CD4-positive, alpha-beta memory T cell (primary cell): Measurements from ENCODE around the gene TCF3. TPM values are rescaled to one million over a fixed set of nuclear protein-coding genes. Genes with fewer than 3 reads are reported as not detected.

Experiments used
- CTCF ChIA-PET: fragments of 350-600 bp; sonication (Branson Sonifier 250); formaldehyde crosslinking; loops from one replicate; lab custom pipeline; 2021; ENCODE audit warnings: inconsistent platforms; ENCODE audit not compliant: partially characterized antibody; lab: Charles Lee
- POLR2A ChIA-PET: fragments of 350-600 bp; sonication (Branson Sonifier 250); formaldehyde crosslinking; loops from one replicate; lab custom pipeline; 2021; ENCODE audit not compliant: partially characterized antibody; lab: Charles Lee
- DNase-seq, 5 donors: peaks; one replicate each; pipeline versions ENCODE4 v3.0.0 to v3.0.0-alpha.2; 2020 to 2022; ENCODE audit warnings: mixed read lengths in 1 of 5
- H3K27ac ChIP-seq: one replicate; pipeline ENCODE4 v1.7.0; 2013; ENCODE audit warnings: low read depth, low read length
- H3K27me3 ChIP-seq: 2 replicates; pipeline ENCODE4 v1.7.0; 2013; ENCODE audit warnings: mild to moderate bottlenecking, low read length, moderate library complexity; ENCODE audit not compliant: insufficient read depth
- H3K36me3 ChIP-seq: 2 replicates; pipeline ENCODE4 v1.7.0; 2013; ENCODE audit warnings: mild to moderate bottlenecking, low read length, moderate library complexity; ENCODE audit not compliant: insufficient read depth
- H3K4me1 ChIP-seq: 2 replicates; pipeline ENCODE4 v1.7.0; 2013; ENCODE audit warnings: mild to moderate bottlenecking, low read length, moderate library complexity; ENCODE audit not compliant: insufficient read depth
- H3K4me3 ChIP-seq, 2 donors: one replicate each; pipeline ENCODE4 v1.7.0; 2013; ENCODE audit warnings: low read length in 2 of 2, mild to moderate bottlenecking in 1 of 2
- H3K9me3 ChIP-seq, 2 donors: one replicate each; pipeline ENCODE4 v1.7.0; 2013; ENCODE audit warnings: low read length in 2 of 2, control low read depth in 1 of 2; ENCODE audit not compliant: control insufficient read depth in 1 of 2
- H3K27ac Mint-ChIP-seq, 7 donors: one replicate each; pipeline ENCODE4 v1.8.0; 2020 to 2021; ENCODE audit warnings: mixed read lengths in 7 of 7, mild to moderate bottlenecking in 6 of 7, inconsistent platforms in 3 of 7, moderate library complexity in 3 of 7
- H3K27me3 Mint-ChIP-seq, 2 donors: one replicate each; pipeline ENCODE4 v1.8.0; 2020 to 2021; ENCODE audit warnings: mixed read lengths in 2 of 2
- H3K36me3 Mint-ChIP-seq, 2 donors: one replicate each; pipeline ENCODE4 v1.8.0; 2020 to 2021; ENCODE audit warnings: mixed read lengths in 2 of 2, inconsistent platforms in 1 of 2, mild to moderate bottlenecking in 1 of 2
- H3K4me1 Mint-ChIP-seq, 4 donors: one replicate each; pipeline ENCODE4 v1.8.0; 2020 to 2021; ENCODE audit warnings: mixed read lengths in 4 of 4, mild to moderate bottlenecking in 1 of 4
- H3K4me3 Mint-ChIP-seq, 8 donors: one replicate each; pipeline ENCODE4 v1.8.0; 2020 to 2021; ENCODE audit warnings: mixed read lengths in 8 of 8, mild to moderate bottlenecking in 7 of 8, moderate library complexity in 6 of 8, inconsistent platforms in 3 of 8
- H3K9me3 Mint-ChIP-seq, 8 donors: one replicate each; pipeline ENCODE4 v1.8.0; 2020 to 2021; ENCODE audit warnings: mixed read lengths in 8 of 8, mild to moderate bottlenecking in 5 of 8, inconsistent platforms in 3 of 8, moderate library complexity in 1 of 8
- intact Hi-C: fragments of 100-400 bp; cut with micrococcal nuclease; formaldehyde crosslinking; loops from one replicate; pipeline ENCODE4 v1.15.1; 2023
- polyA plus RNA-seq, 2 donors: library from polyadenylated mRNA; unstranded; fragments of 300-500 nt; fragmentation: Illumina TruSeq; gene quantifications; one replicate each; pipeline ENCODE4 v1.2.3, GENCODE V29; 2021
- total RNA-seq, 2 experiments: library from RNA; stranded (reverse); gene quantifications; one replicate each; pipeline ENCODE4 v1.2.3, GENCODE V29; 2021

The TCF3 gene
- total and polyA plus RNA-seq, 4 experiments from 2014 or later = 1.8 to 75.7 (median 42.6) TPM

DNA sequence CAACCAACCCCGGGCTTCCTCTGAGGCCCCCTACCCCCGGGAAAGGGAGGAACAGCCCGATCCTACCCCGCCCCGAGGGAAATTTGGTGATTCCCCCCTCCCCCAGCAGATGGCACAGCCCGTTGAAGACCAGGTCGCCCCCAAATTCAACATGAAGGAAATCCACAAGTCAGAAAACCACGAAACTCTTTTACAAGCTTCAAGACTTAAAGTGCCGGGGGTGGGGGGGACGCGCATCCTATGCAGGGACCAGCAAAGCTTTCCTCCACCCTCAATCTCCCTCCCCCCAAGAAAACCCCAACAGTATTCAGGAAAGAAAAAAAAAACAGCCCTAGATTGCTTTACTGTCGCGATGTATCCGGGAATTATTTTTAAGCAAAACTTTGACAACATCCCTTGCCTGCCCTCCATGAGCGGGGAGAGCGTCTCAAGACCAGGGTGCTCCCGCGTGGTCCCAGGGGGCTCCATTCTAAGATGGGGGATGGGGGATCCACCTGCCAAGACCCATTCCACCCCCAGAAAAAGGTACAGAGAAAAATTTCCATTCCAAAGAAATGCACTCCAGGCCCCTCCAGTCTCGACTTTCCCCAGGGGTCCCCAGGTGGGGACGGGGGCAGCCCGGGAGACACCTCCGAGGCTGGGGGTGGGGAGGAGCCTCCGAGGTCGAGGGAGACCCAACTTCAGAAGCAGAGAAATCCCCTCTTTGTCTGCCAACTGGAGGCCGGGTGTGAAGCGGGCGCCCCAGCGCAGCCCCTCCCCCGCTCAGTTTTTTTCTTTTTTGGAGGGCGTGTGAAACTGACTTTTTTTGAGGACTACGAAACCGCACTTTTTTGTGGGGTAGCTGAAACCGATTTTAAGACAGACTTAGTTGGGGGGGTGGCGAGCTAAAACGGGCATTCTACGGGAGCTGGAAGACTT lies 1.5 kb downstream of the TCF3 start:
- no peaks in the 10 kb centered on the region for H3K36me3 ChIP-seq
- peak; percentile 39 to 79 (median 58) for DNase-seq
- Mint-ChIP-seq H3K36me3 (peaks cover 0 to 21% of the 10 kb centered on the region in 2 donors), H3K9me3 (peaks cover 0 to 5% (median 0%) of the 10 kb centered on the region in 8 donors), H3K27ac (peak overlapping the region; percentile 88 to 99 (median 95)), H3K4me1 (peaks cover 5 to 22% (median 13%) of the 10 kb centered on the region in 4 donors), H3K27me3 (peaks cover 0 to 6% of the 10 kb centered on the region in 2 donors), H3K4me3 (peak overlapping the region; percentile 83 to 95 (median 89))
- no peaks in the 10 kb centered on the region for H3K27me3 ChIP-seq
- H3K4me3 ChIP-seq = peak overlapping the region; percentile 36 to 47
- ChIA-PET CTCF (interaction anchor here (0.9 to 2.4 kb wide), 9 partner anchors 20 to 105 kb away, joined by 3 to 14 read pairs (median 3); partner anchors contain the start of gene UQCR11), POLR2A (interaction anchor here (0.5 to 5.1 kb wide), 7 partner anchors 12 to 439 kb away, joined by 3 to 115 read pairs (median 5); partner anchors contain the start of genes MBD3, PCSK4 and UQCR11)
- H3K4me1 ChIP-seq = peaks cover 17% of the 10 kb centered on the region
- no peaks in the 10 kb centered on the region for H3K9me3 ChIP-seq
- peak overlapping the region; percentile 56 for H3K27ac ChIP-seq
- intact Hi-C loops = loop anchor here (1.0 to 2.0 kb wide), 2 partner anchors 46 to 162 kb away; partner anchors contain the start of genes ATP8B3 and UQCR11

GRCh38 chr19:1649706-1650649 lies 2.4 kb downstream of the TCF3 start:
- H3K36me3 Mint-ChIP-seq = peaks cover 0 to 29% of the 10 kb centered on the region in 2 donors
- H3K27me3 ChIP-seq = no peaks in the 10 kb centered on the region
- peak overlapping the region in 7 of 8 donors; percentile 86 to 95 (median 89) for H3K4me3 Mint-ChIP-seq
- H3K27ac Mint-ChIP-seq = peak overlapping the region; percentile 88 to 99 (median 95)
- ChIA-PET POLR2A (interaction anchor here (4.0 to 5.1 kb wide), 2 partner anchors 42 to 58 kb away, joined by 51 to 115 read pairs; partner anchors contain the start of genes MBD3 and UQCR11), CTCF (interaction anchor here (1.1 to 1.2 kb wide), 3 partner anchors 21 to 102 kb away, joined by 3 to 5 read pairs (median 3); no protein-coding TSS in a partner anchor)
- H3K4me1 Mint-ChIP-seq = peaks cover 5 to 22% (median 13%) of the 10 kb centered on the region in 4 donors
- no peaks in the 10 kb centered on the region for H3K36me3 ChIP-seq
- peaks cover 0 to 6% of the 10 kb centered on the region in 2 donors for H3K27me3 Mint-ChIP-seq
- intact Hi-C loops = loop anchor here (2.0 kb wide), 1 partner anchor 163 kb away; the partner anchor contains the start of gene ATP8B3
- DNase-seq = no peak
- H3K27ac ChIP-seq = peak overlapping the region; percentile 56
- no peaks in the 10 kb centered on the region for H3K9me3 ChIP-seq
- peaks cover 17% of the 10 kb centered on the region for H3K4me1 ChIP-seq
- H3K9me3 Mint-ChIP-seq = peaks cover 0 to 5% (median 0%) of the 10 kb centered on the region in 8 donors
- no peak overlapping the region for H3K4me3 ChIP-seq

GRCh38 chr19:1648920-1649541 lies 3.4 kb downstream of the TCF3 start:
- Mint-ChIP-seq H3K36me3 (peaks cover 0 to 29% of the 10 kb centered on the region in 2 donors), H3K27me3 (peaks cover 0 to 6% of the 10 kb centered on the region in 2 donors), H3K4me1 (peaks cover 5 to 22% (median 13%) of the 10 kb centered on the region in 4 donors), H3K27ac (peak overlapping the region in 3 of 7 donors; percentile 56 to 99 (median 58)), H3K4me3 (peak overlapping the region in 3 of 8 donors; percentile 10 to 25 (median 12)), H3K9me3 (peaks cover 0 to 5% (median 0%) of the 10 kb centered on the region in 8 donors)
- no peak for DNase-seq
- no peak overlapping the region for H3K4me3 ChIP-seq
- H3K27ac ChIP-seq = no peak overlapping the region
- POLR2A ChIA-PET = interaction anchor here (4.0 to 5.1 kb wide), 2 partner anchors 41 to 57 kb away, joined by 51 to 115 read pairs; partner anchors contain the start of genes MBD3 and UQCR11
- no peaks in the 10 kb centered on the region for H3K27me3 ChIP-seq
- intact Hi-C loops = no loop called here
- H3K36me3 ChIP-seq = no peaks in the 10 kb centered on the region
- H3K9me3 ChIP-seq = no peaks in the 10 kb centered on the region
- CTCF ChIA-PET = no interaction called here
- peaks cover 17% of the 10 kb centered on the region for H3K4me1 ChIP-seq

DNA sequence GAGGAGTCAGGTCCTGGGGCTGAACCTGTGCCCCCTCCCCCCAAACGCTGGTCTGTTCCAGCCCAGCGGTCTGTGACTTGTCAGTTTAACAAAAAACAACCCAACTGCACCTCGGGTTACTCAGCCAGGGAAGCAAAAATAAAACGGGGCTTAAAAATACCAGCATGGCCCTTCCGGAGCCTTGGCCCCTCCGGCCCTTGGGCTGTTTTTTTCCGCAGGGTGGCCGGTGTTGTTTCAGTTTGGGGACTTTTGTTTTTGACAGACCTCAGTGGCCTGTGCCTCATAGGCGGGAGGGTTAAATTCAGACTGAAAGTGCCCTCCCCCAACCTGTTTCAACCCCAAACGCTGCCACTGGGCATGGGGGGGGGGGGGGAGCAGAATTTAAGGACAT lies 4.0 kb downstream of the TCF3 start:
- no peaks in the 10 kb centered on the region for H3K27me3 ChIP-seq
- ChIA-PET CTCF (no interaction called here), POLR2A (interaction anchor here (5.1 kb wide), 1 partner anchor 41 kb away, joined by 115 read pairs; the partner anchor contains the start of gene UQCR11)
- H3K4me1 ChIP-seq = peaks cover 17% of the 10 kb centered on the region
- no peaks in the 10 kb centered on the region for H3K9me3 ChIP-seq
- Mint-ChIP-seq H3K27me3 (peaks cover 0 to 6% of the 10 kb centered on the region in 2 donors), H3K36me3 (peaks cover 0 to 29% of the 10 kb centered on the region in 2 donors), H3K9me3 (peaks cover 0 to 5% (median 0%) of the 10 kb centered on the region in 8 donors), H3K4me3 (no peak overlapping the region), H3K4me1 (peaks cover 5 to 22% (median 13%) of the 10 kb centered on the region in 4 donors), H3K27ac (peak overlapping the region in 1 of 7 donors; percentile 99)
- H3K4me3 ChIP-seq = no peak overlapping the region
- no peaks in the 10 kb centered on the region for H3K36me3 ChIP-seq
- H3K27ac ChIP-seq = no peak overlapping the region
- intact Hi-C loops = no loop called here
- no peak for DNase-seq

- no peak for DNase-seq
- H3K27ac Mint-ChIP-seq = peak overlapping the region in 1 of 7 donors; percentile 55
- ChIA-PET POLR2A (no interaction called here), CTCF (no interaction called here)
- no peaks in the 10 kb centered on the region for H3K27me3 ChIP-seq
- H3K36me3 ChIP-seq = no peaks in the 10 kb centered on the region
- H3K4me3 Mint-ChIP-seq = no peak overlapping the region
- peaks cover 0 to 5% (median 0%) of the 10 kb centered on the region in 8 donors for H3K9me3 Mint-ChIP-seq
- peaks cover 0 to 5% of the 10 kb centered on the region in 2 donors for H3K27me3 Mint-ChIP-seq
- H3K9me3 ChIP-seq = no peaks in the 10 kb centered on the region
- H3K36me3 Mint-ChIP-seq = peaks cover 0 to 26% of the 10 kb centered on the region in 2 donors
- intact Hi-C loops = no loop called here
- H3K27ac ChIP-seq = no peak overlapping the region
- H3K4me3 ChIP-seq = no peak overlapping the region
- H3K4me1 ChIP-seq = peaks cover 17% of the 10 kb centered on the region
- peaks cover 5 to 18% (median 10%) of the 10 kb centered on the region in 4 donors for H3K4me1 Mint-ChIP-seq
Measured at GRCh38 chr19:1647501-1648458, 4.6 kb downstream of the TCF3 start.
